ENCODE measurements around the gene GRAMD1C.

DNA sequence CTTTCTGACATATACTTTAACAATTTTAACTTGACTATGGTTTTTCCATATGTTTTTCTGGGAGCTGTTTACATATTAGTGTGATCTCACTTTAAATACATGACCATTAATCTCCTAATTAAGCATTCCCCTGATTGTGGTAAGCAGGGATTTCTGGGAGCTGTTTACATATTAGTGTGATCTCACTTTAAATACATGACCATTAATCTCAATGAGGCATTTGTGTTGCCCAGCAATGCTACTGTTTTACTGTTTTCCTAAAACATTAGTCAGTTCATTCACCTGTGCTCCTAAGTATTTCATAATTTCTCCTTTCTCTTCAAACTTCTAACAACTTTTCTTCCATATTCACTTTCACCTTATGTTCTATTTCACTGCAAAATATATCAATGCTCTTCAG is 3.6 kb upstream of the GRAMD1C start:
- TF ChIP-seq EZH2 (conservative IDR thresholded peaks at IDR 0.05; ENCODE audit: low read depth, low read length) (no peak), BATF2 (CRISPR knock-in tag; IDR thresholded peaks at IDR 0.05) (no peak), PHF20 (CRISPR knock-in tag; IDR thresholded peaks at IDR 0.05) (no peak), ZBTB33 (CRISPR knock-in tag; IDR thresholded peaks at IDR 0.05) (no peak), LBX2 (CRISPR knock-in tag; IDR thresholded peaks at IDR 0.05; ENCODE audit: borderline replicate concordance) (no peak), POLR2AphosphoS5 (IDR thresholded peaks at IDR 0.05; ENCODE audit: low read depth, low read length) (no peak), ELF4 (CRISPR knock-in tag; IDR thresholded peaks at IDR 0.05; ENCODE audit: borderline replicate concordance) (no peak), ZNF18 (CRISPR knock-in tag; IDR thresholded peaks at IDR 0.05; ENCODE audit: insufficient replicate concordance) (no peak)
- TF ChIP-seq, protein P1, sequence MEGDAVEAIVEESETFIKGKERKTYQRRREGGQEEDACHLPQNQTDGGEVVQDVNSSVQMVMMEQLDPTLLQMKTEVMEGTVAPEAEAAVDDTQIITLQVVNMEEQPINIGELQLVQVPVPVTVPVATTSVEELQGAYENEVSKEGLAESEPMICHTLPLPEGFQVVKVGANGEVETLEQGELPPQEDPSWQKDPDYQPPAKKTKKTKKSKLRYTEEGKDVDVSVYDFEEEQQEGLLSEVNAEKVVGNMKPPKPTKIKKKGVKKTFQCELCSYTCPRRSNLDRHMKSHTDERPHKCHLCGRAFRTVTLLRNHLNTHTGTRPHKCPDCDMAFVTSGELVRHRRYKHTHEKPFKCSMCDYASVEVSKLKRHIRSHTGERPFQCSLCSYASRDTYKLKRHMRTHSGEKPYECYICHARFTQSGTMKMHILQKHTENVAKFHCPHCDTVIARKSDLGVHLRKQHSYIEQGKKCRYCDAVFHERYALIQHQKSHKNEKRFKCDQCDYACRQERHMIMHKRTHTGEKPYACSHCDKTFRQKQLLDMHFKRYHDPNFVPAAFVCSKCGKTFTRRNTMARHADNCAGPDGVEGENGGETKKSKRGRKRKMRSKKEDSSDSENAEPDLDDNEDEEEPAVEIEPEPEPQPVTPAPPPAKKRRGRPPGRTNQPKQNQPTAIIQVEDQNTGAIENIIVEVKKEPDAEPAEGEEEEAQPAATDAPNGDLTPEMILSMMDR (CRISPR knock-in tag; IDR thresholded peaks at IDR 0.05): no peak
- TF ChIP-seq, protein P2, sequence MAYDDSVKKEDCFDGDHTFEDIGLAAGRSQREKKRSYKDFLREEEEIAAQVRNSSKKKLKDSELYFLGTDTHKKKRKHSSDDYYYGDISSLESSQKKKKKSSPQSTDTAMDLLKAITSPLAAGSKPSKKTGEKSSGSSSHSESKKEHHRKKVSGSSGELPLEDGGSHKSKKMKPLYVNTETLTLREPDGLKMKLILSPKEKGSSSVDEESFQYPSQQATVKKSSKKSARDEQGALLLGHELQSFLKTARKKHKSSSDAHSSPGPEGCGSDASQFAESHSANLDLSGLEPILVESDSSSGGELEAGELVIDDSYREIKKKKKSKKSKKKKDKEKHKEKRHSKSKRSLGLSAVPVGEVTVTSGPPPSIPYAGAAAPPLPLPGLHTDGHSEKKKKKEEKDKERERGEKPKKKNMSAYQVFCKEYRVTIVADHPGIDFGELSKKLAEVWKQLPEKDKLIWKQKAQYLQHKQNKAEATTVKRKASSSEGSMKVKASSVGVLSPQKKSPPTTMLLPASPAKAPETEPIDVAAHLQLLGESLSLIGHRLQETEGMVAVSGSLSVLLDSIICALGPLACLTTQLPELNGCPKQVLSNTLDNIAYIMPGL (CRISPR knock-in tag; IDR thresholded peaks at IDR 0.05; ENCODE audit: borderline replicate concordance in 1 of 2, low read depth in 1 of 2): no peak
- TF ChIP-seq, protein P3, sequence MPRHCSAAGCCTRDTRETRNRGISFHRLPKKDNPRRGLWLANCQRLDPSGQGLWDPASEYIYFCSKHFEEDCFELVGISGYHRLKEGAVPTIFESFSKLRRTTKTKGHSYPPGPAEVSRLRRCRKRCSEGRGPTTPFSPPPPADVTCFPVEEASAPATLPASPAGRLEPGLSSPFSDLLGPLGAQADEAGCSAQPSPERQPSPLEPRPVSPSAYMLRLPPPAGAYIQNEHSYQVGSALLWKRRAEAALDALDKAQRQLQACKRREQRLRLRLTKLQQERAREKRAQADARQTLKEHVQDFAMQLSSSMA (CRISPR knock-in tag; IDR thresholded peaks at IDR 0.05): no peak
- TF ChIP-seq, protein P4, sequence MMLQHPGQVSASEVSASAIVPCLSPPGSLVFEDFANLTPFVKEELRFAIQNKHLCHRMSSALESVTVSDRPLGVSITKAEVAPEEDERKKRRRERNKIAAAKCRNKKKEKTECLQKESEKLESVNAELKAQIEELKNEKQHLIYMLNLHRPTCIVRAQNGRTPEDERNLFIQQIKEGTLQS (CRISPR knock-in tag; IDR thresholded peaks at IDR 0.05): no peak

Measured in HepG2 (cell line).